ENCODE measurements around the gene ZNF444. TPM values are rescaled to one million over a fixed set of nuclear protein-coding genes. Genes with fewer than 3 reads are reported as not detected.
"Not testable (repeated sequence)": the region's sequence is repeated elsewhere in the genome, so short reads cannot be mapped to it uniquely, and the experiment has no call there.

The ZNF444 gene
- total RNA-seq, 2 donors from 2014 or later, result 25.9 to 37.3 TPM

- H3K36me3 Mint-ChIP-seq; DNase-seq (ENCODE audit: low spot score in 2 of 2); H3K9me3 Mint-ChIP-seq; H3K27ac Mint-ChIP-seq; ATAC-seq: not testable (repeated sequence)
These were observed 35.2 kb downstream of the ZNF444 start for GRCh38 chr19:56176310-56176709.

- Mint-ChIP-seq H3K36me3 (no peaks in the 10 kb centered on the region), H3K9me3 (no peaks in the 10 kb centered on the region), H3K27ac (no peak overlapping the region)
- ATAC-seq (no peak), DNase-seq (ENCODE audit: low spot score in 2 of 2) (no peak)
These were observed 35.8 kb downstream of the ZNF444 start for GRCh38 chr19:56176881-56177280.

GRCh38 chr19:56177564-56178243, 36.6 kb downstream of the ZNF444 start:
- Mint-ChIP-seq H3K36me3 (no peaks in the 10 kb centered on the region), H3K27ac (no peak overlapping the region), H3K9me3 (no peaks in the 10 kb centered on the region)
- DNase-seq (ENCODE audit: low spot score in 2 of 2) (no peak), ATAC-seq (no peak)

GRCh38 chr19:56189785-56190184, 48.7 kb downstream of the ZNF444 start:
- no peak for DNase-seq (ENCODE audit: low spot score in 2 of 2)
- H3K9me3 Mint-ChIP-seq, result no peaks in the 10 kb centered on the region
- H3K36me3 Mint-ChIP-seq, result no peaks in the 10 kb centered on the region
- ATAC-seq, result no peak
- no peak overlapping the region for H3K27ac Mint-ChIP-seq

- no peaks in the 10 kb centered on the region for H3K36me3 Mint-ChIP-seq
- DNase-seq (ENCODE audit: low spot score in 2 of 2), result no peak
- no peak for ATAC-seq
- no peaks in the 10 kb centered on the region for H3K9me3 Mint-ChIP-seq
- no peak overlapping the region for H3K27ac Mint-ChIP-seq
These were observed 50.0 kb downstream of the ZNF444 start for GRCh38 chr19:56191115-56191514.

- no peak overlapping the region for H3K27ac Mint-ChIP-seq
These were observed 50.6 kb downstream of the ZNF444 start for GRCh38 chr19:56191711-56192110.

GRCh38 chr19:56193981-56194640, 53.0 kb downstream of the ZNF444 start:
- no peaks in the 10 kb centered on the region for H3K36me3 Mint-ChIP-seq
- no peak overlapping the region for H3K27ac Mint-ChIP-seq
- DNase-seq (ENCODE audit: low spot score in 2 of 2) (no peak), ATAC-seq (no peak)
- no peaks in the 10 kb centered on the region for H3K9me3 Mint-ChIP-seq

More at GRCh38 chr19:56191711-56192110, 50.6 kb downstream of the ZNF444 start:
- Mint-ChIP-seq H3K36me3 (no peaks in the 10 kb centered on the region), H3K9me3 (no peaks in the 10 kb centered on the region)
- DNase-seq (ENCODE audit: low spot score in 2 of 2) (no peak), ATAC-seq (no peak)

GRCh38 chr19:56197646-56198045, 56.6 kb downstream of the ZNF444 start, which contains the start of gene ZSCAN5B:
TSS of gene ZSCAN5B (minus strand) at chr19:56197783. CDS start at chr19:56193052, 4,731 bp downstream.
- not testable (repeated sequence) for H3K9me3 Mint-ChIP-seq; H3K27ac Mint-ChIP-seq; H3K36me3 Mint-ChIP-seq; DNase-seq (ENCODE audit: low spot score in 2 of 2); ATAC-seq

GRCh38 chr19:56199687-56200086, 58.6 kb downstream of the ZNF444 start:
- no peaks in the 10 kb centered on the region for H3K9me3 Mint-ChIP-seq
- DNase-seq (ENCODE audit: low spot score in 2 of 2) (no peak), ATAC-seq (no peak)
- H3K36me3 Mint-ChIP-seq, result no peaks in the 10 kb centered on the region
- H3K27ac Mint-ChIP-seq, result no peak overlapping the region

GRCh38 chr19:56201973-56202372, 60.9 kb downstream of the ZNF444 start, which contains the start of gene ZSCAN5C:
TSS of gene ZSCAN5C (plus strand) at chr19:56202273. CDS start at chr19:56205914, 3,641 bp downstream.
- Mint-ChIP-seq H3K9me3 (no peaks in the 10 kb centered on the region), H3K36me3 (no peaks in the 10 kb centered on the region), H3K27ac (peak within 1 kb of the TSS in 1 of 2 donors; percentile 60)
- DNase-seq (ENCODE audit: low spot score in 2 of 2), result no peak
- no peak for ATAC-seq

- DNase-seq (ENCODE audit: low spot score in 2 of 2); H3K9me3 Mint-ChIP-seq; H3K36me3 Mint-ChIP-seq; ATAC-seq; H3K27ac Mint-ChIP-seq: not testable (repeated sequence)
These were observed 66.5 kb downstream of the ZNF444 start for GRCh38 chr19:56207581-56207980.

GRCh38 chr19:56209091-56209490, 68.0 kb downstream of the ZNF444 start:
- Mint-ChIP-seq H3K9me3 (no peaks in the 10 kb centered on the region), H3K27ac (no peak overlapping the region), H3K36me3 (no peaks in the 10 kb centered on the region)
- ATAC-seq (no peak), DNase-seq (ENCODE audit: low spot score in 2 of 2) (no peak)

GRCh38 chr19:56210036-56210435, 68.9 kb downstream of the ZNF444 start:
- not testable (repeated sequence) for H3K36me3 Mint-ChIP-seq; DNase-seq (ENCODE audit: low spot score in 2 of 2); H3K27ac Mint-ChIP-seq; H3K9me3 Mint-ChIP-seq; ATAC-seq

Other genes with a start within 250 kb of the ZNF444 start
- gene NLRP13, start 209.0 kb upstream of the ZNF444 start, total RNA-seq, result not detected
- gene NLRP8, start 193.5 kb upstream of the ZNF444 start, total RNA-seq, result not detected
- gene NLRP5, start 154.5 kb upstream of the ZNF444 start, total RNA-seq, result not detected
- gene ZNF787, start 20.0 kb upstream of the ZNF444 start, total RNA-seq, result 10 to 100 TPM; 32.2 to 32.5 TPM
- gene GALP, start 34.7 kb downstream of the ZNF444 start, total RNA-seq, result not detected
- not detected for gene ZSCAN5B, start 56.5 kb downstream of the ZNF444 start, total RNA-seq
- gene ZSCAN5C, start 61.0 kb downstream of the ZNF444 start, total RNA-seq, result not detected
- 1 to 10 TPM; 1.2 to 2.0 TPM for gene EDDM13, start 131.5 kb downstream of the ZNF444 start, total RNA-seq
- gene ZSCAN5A, start 173.6 kb downstream of the ZNF444 start, total RNA-seq, result 10 to 100 TPM in 1 of 2 donors, 1 to 10 TPM in 1; 4.1 to 13.3 TPM